Measurements from ENCODE around the gene TMC3.

Gene TMC3

DNA sequence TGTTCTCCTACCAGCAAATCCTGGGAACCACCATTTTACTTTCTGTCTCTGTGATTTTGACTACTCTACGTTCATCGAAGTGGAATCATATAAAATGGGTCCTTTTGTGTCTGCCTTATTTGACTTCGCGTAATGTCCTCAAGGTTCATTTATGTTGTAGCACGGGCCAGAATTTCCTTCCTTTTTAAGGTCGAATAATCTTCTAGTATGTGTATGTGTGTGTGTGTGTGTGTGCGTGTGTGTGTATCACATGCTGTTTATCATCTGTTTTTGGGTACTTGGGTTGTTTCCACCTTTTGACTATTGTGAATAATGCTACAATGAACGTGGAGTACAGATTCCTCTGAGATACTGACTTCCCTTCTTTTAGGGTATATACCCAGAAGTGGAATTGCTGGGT, 85.4 kb downstream of the TMC3 start:
- Histone ChIP-seq H3K27ac (no peak overlapping the region), H3K4me3 (no peak overlapping the region)

DNA sequence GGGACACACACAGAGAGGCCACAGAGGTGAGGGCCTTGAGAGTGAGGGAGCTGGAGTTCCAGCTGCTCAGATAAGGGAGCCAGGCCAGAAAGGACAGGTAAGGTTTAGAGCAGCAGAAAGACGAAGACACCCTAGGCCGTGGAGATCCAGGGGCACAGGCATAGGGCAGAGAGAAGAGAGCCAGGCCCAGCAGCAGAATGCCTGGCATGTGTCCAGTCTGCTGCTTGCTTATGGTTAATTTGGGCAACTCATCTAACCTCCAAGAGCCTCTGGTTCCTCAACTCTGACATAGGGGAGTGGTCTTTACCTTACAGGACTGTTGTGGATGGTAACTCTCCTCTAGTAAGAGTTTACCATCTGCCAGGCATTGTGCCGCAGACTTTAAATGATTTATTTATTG, 86.0 kb downstream of the TMC3 start:
- peak overlapping the region in 2 of 21 experiments; percentile 66 to 80 for H3K27ac ChIP-seq
- H3K4me3 ChIP-seq: no peak overlapping the region

DNA sequence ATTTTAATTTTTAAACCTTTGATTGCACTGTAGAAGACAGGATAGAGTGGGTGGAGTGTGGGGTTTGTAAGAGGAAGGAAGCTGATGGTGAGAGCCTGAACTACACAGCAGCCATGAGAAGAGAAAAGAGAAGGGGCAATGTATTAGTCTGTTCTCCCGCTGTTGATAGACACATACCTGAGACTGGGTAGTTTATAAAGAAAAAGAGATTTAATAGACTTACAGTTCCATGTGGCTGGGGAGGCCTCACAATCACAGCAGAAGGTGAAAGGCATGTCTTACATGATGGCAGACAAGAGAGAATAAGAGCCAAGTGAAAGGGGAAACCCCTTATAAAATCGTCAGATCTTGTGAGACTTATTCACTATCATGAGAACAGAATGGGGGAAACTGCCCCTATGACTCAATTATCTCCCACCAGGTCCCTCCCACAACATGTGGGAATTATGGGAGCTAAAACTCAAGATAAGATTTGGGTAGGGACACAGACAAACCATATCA, 87.3 kb downstream of the TMC3 start:
- Histone ChIP-seq H3K4me3 (no peak overlapping the region), H3K27ac (peak overlapping the region in 8 of 21 experiments; percentile 7 to 80 (median 51))

DNA sequence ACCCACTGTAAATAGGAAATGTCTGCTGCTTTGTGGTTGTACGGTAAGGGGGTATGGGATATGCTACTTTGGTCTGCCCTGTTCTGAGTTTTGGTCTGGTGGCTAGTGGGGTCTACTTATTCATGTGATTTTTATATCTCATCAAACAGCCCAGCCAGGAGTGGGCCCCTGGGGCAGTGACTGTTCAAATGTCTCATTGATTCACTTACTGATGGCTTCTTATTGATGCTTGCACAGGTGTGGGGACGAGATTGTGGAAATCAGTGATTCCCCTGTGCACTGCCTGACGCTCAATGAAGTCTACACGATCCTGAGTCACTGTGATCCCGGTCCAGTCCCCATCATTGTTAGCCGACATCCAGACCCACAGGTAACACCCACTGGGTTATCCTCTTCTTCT, 88.6 kb downstream of the TMC3 start:
- no peak overlapping the region for H3K4me3 ChIP-seq
- peak overlapping the region in 6 of 21 experiments; percentile 3 to 66 (median 22) for H3K27ac ChIP-seq

DNA sequence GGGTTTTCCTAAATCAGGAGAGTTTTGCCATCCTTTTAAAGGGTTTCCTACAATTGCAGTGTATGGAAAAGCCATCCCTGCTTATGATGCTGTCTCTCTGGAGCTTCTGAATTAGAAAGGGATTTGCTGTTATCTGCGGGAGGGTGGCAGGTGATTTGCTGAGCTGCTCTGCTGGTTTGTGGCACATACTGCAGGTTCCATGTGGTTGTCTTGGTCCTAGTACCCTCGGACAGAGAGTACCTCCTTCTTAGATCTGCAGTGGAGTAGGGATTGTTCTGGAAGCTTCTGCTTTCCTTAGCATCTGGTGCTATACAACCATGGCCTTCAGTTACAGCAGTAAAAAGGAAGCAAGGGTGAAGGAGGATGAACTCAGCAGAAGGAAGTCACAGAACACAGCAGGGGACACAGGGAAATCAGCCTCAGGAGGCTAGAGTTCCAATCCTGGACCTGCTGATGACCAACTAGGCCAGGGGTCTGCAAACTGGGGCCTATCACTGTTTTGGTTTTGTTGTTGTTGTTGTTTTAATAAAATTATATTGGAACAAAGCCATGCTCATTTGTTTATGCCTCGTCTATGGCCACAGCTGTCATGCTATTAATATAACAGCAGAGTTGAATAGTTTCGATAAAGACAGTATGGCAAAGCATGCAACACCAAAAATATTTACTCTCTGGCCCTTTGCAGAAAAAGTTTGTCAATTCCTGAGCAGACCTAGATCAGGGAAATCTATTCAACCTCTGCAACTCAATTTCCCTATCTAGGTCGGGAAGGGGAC, 89.6 kb downstream of the TMC3 start:
- Histone ChIP-seq H3K27ac (peak overlapping the region in 4 of 21 experiments; percentile 19 to 32 (median 26)), H3K4me3 (no peak overlapping the region)

DNA sequence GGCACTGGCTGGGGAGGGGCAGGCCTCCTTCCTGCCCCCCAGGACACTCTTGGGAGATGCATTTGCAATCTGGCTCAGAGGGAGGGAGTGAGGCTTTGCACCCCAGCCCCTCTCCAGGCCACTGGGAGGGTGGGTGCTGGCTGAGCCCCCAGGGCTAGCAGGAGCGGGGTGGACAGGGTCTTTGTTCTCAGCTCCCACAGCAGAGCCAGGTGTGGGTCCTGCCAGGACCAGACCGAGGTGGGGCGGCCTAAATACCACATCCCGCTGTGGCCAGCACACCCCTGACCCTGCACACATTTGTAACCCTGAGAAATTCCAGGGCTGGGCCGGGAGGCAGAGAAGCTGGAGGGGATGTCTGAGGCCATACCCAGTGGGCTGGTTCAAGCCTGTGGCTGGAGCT, 91.1 kb downstream of the TMC3 start:
- H3K27ac ChIP-seq: no peak overlapping the region
- H3K4me3 ChIP-seq: no peak overlapping the region

DNA sequence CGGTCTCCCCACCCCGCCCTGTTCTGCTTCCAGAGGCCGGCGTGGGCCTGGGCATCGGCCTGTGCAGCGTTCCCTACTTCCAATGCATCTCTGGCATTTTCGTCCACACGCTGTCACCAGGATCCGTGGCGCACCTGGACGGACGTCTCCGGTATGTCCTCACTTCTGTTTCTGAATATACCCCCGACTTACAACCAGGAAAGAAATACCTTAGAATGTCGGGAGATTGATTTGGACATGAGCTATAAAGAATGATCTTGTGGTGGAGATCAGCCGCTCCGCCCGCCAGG, 91.5 kb downstream of the TMC3 start:
- H3K4me3 ChIP-seq: no peak overlapping the region
- no peak overlapping the region for H3K27ac ChIP-seq

DNA sequence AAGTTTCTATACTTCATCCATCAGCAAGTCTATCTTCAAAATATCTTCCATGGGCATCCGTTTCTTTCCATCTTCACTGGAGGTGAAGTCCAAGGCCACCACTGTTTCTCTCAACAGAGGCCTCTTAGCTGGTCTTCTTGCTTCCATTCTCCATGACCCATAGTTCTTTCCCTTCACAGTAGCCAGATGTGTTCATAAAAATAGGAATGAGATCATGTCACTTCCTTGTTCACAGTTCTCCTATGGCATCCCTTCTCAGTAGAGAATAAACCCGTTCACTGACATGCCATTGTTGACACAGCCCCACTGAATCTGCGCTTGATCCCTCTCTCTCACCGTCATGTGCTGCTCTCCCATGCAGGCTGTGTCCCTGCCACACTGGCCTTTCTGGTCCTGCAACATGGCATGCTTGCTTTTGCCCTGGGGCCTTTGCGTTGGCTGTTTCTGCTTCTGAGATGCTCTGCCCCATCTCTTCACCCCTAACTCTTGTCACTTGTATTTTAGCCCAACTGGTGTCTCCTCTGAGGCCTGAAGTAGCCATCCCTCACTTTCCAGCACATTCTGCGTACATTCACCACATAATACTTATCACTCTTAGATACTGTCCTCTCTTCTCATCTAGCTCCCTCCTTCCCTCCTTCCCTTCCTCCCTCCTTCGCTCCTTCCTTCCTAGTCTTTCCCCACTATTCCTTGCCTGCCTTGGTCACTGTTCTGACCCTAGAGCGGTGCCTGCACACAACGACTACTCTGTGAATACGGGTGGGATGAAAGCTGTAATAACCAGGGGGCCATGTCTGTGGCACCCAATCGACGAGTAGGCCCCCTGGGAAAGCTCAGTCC, 92.0 kb downstream of the TMC3 start:
- peak overlapping the region in 7 of 21 experiments; percentile 18 to 55 (median 29) for H3K27ac ChIP-seq
- no peak overlapping the region for H3K4me3 ChIP-seq

DNA sequence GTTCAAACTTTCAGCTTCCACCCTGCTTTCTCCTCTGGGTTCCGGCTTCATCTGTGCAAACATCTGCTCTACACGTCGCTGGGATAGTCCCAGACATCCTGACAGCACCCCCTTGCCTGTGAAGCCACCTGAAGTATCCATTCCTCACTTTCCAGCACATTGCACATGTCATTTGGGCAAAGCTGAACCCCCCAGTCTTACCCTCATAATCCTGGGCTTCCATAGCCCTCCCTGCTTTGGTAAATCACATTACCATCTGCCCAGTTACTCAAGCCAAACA, 92.6 kb downstream of the TMC3 start:
- no peak overlapping the region for H3K4me3 ChIP-seq
- H3K27ac ChIP-seq: peak overlapping the region in 9 of 21 experiments; percentile 3 to 64 (median 32)

All from skin epidermis (tissue), 12 donors.